GM12874 (cell line): ENCODE measurements around the gene TCF7L1.

Source experiments
- TF ChIP-seq, protein P1 (sequence below): IDR thresholded peaks from 2 replicates; pipeline ENCODE4 v1.5.1; 2011; ENCODE audit warnings: low read depth, mild to moderate bottlenecking, control low read depth, low read length, moderate library complexity; ENCODE audit not compliant: insufficient read depth

Gene TCF7L1

DNA sequence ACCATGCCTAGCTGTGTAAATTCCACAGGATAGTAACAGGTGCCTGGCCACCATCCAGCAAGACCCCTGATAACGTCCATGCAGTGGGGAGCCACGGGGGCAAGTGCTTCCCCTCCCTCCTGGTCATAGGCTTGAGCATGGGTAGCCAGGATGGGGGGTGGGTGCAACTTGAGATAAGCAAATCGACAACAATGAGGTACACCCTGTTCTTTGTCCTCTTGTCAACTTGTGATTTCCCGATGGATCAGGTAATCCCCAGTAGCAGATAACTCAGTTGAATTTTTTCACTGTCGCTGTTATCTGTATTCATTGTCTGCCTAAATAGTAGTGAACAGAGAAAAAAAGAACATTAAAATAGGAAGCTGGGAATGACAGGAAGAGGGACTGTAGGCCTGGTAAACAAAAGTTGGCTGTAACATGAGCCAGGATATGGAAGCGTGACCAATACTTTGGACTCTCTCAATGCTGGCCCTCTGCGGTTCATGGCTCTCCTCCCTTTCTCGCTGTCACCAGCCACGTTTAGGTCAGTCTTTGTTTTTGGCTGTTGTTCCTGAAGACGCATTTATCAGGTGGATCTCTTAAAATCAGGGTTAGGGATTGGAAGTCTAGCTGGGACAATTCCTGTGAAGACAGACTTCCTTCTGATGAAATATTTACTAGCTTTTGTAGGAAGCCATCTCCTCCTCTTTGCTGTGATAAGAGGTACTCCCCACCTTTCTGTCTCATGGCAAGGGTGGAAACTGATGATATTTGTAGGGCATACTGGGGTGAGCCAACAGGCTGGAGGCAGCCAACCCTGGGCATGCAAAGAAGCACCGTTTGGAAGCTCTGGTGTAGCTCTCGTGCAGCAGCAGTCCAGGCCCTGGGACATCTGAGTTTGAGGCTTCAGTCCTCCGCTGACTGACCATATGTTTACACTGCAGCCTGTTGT is 42.4 kb downstream of the TCF7L1 start:
- TF ChIP-seq, protein P1, sequence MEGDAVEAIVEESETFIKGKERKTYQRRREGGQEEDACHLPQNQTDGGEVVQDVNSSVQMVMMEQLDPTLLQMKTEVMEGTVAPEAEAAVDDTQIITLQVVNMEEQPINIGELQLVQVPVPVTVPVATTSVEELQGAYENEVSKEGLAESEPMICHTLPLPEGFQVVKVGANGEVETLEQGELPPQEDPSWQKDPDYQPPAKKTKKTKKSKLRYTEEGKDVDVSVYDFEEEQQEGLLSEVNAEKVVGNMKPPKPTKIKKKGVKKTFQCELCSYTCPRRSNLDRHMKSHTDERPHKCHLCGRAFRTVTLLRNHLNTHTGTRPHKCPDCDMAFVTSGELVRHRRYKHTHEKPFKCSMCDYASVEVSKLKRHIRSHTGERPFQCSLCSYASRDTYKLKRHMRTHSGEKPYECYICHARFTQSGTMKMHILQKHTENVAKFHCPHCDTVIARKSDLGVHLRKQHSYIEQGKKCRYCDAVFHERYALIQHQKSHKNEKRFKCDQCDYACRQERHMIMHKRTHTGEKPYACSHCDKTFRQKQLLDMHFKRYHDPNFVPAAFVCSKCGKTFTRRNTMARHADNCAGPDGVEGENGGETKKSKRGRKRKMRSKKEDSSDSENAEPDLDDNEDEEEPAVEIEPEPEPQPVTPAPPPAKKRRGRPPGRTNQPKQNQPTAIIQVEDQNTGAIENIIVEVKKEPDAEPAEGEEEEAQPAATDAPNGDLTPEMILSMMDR, result no peak

GRCh38 chr2:85177031-85177824 is 44.0 kb downstream of the TCF7L1 start:
- TF ChIP-seq, protein P1, result no peak

- TF ChIP-seq, protein P1, result no peak
Observed at GRCh38 chr2:85178154-85178553, 45.0 kb downstream of the TCF7L1 start.

- TF ChIP-seq, protein P1, result no peak
Observed at GRCh38 chr2:85178980-85179411, 45.8 kb downstream of the TCF7L1 start.

DNA sequence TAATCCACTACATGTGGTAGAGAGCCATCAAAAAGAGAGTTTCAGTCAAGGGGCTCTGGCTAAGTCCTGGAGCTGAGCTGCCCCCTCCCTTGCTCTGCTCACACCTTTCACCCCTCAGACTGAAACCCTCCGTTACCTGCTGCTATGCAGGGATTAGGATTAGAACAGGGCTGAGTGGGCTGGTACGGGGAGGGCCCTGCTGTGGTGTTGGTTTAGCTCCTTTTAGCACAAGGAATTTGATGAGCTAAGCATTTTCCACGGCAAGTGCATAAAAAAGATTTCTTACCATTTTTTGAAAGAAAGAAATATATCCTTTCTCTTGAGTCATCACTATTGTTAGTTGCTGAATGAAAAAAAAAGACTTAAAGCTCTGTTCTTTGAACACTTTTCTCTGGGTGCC is 46.3 kb downstream of the TCF7L1 start:
- TF ChIP-seq, protein P1, result no peak

DNA sequence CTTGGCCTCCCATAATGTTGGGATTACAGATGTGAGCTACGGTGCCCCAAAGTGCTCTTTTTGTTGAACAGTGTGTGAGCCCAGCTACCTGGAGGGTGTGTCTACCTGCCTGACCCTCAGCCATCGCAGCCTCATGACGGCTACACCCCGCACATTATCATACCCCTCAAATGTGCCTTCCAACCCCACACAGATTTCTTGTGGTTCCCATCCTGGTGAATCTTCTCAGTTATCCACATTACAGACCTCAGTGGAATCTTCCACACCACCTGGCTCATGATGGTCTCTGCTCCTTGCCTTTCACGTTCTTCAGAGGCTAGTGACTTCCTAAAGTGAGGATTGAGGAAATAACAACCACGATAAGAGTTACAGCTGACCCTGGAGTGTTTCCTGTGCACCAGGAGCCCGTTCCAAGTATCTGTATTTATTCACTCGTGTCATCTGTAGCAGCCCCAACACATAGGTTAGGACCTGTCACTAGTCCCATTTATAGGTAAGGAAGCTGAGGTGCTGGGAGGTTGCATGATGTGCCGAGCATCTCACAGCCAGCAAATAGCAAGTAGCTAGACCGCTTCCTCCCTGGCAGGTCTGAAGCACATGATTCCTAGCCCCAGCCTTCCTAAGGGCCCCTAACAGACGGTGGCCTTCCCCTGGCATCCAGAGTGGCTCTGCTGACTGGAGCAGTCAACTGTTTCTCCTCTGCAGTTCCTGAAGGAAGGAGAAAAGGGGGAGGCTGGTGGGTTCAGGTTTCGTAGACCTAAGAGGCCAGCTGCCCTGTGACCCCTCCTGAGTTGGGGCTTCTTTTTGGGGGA is 47.3 kb downstream of the TCF7L1 start:
- TF ChIP-seq, protein P1, result no peak
